HG02571 (cell line): Measurements from ENCODE around the gene BPIFA3.

Source experiments
- ATAC-seq: cut with Tn5 transposase; IDR thresholded peaks from one replicate; pipeline ENCODE4 v1.9.1; 2021; ENCODE audit warnings: mild to moderate bottlenecking, moderate library complexity; ENCODE audit not compliant: unreplicated experiment

The BPIFA3 gene

GRCh38 chr20:33259371-33259770, 42.2 kb downstream of the BPIFA3 start:
- ATAC-seq = no peak

- no peak for ATAC-seq
Observed at GRCh38 chr20:33261465-33261864, 44.3 kb downstream of the BPIFA3 start.

DNA sequence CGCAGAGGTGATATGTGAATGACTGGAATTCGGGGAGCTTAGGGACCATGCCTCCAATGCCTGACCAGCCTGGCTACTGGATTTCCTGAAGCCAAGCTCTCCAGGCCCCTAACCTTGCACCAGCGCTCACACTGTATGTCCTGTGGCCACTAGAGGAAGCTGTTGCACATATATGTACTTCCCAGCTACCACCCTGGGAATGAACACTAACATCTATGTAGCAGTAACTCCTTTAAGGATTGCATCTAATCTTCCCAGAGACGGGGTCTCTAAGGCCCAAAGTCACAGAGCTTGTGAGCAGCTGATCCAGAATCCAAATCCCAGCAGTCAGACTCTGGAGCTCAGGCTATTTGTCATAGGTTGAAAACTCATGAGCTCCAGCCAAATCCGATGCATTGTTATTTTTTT, 45.5 kb downstream of the BPIFA3 start:
- ATAC-seq = no peak

GRCh38 chr20:33263784-33264183, 46.6 kb downstream of the BPIFA3 start:
- ATAC-seq = no peak

GRCh38 chr20:33267701-33268100, 50.5 kb downstream of the BPIFA3 start:
- ATAC-seq = no peak

DNA sequence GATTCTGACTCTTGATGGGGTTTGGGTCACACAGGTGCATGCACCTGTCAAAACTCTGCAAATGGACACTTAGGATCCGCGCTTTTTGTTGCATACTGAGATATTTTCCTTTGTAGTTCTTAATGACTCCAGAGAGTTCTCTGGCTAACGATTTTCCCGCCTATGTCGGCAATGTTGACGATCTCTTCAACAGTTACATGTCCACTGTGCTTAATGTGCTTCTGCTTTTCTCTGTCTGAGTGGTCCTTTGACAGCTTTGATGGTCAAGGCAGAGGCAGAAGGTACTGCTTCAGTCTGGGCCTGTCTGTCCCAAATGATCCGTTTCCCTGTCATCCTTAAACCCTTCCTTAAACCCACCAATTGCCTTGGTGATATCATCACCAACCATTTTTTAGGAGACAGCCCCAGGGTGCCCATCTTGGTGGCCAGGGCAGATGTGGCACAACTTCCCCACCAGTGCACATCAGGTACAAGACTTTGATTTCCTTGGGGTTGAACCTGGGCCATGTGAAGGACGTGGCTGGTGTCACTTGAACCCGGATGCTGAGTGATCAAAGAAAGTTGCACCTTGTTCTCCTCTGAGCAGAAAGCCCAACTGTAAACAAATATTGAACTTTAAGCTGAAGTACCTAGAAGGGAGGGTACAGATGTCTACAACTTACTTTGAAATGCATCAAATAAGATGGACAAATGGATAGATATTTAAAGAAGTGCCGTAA, 55.2 kb downstream of the BPIFA3 start:
- ATAC-seq = no peak

GRCh38 chr20:33273117-33273851, 56.1 kb downstream of the BPIFA3 start:
- ATAC-seq = no peak

GRCh38 chr20:33275215-33275614, 58.1 kb downstream of the BPIFA3 start:
- no peak for ATAC-seq

GRCh38 chr20:33275871-33276270, 58.7 kb downstream of the BPIFA3 start:
- no peak for ATAC-seq

DNA sequence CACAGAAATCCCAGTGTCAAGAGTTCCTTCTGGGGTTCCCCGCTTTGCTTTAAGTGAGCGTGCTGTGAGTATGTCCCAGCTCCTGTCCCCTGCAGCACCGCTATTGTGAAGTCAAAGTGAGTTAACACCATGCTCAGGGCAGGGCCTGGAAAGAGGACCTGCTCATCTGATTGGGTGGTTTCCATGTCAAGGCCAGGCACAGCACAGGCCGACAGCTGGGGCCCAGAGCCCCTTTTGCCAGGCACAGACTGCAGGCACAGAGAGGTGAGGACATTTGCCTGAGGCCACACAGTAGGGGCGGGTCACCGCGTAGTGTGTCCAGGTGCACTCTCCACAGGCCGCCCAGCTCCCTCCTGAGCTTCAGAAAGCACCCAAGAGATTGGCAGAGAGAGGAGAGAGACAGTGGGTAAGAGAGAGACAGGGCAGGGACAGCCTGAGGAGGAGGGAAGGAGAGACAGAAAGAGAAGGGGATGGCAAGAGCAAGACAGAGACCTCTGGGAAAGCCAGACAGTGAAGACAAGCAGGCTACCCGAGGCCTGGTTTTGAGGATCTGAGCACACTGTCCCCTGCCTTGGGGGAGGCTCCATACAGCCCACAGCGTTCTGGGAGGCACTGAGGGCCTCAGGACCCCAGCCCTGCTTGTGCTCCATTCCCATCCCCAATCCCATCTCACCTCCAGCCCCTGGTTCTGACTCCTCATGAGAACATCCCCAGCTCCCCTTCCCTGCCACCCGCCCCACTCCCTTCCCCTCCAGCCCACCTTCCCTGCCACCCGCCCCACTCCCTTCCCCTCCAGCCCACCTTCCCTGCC, 59.4 kb downstream of the BPIFA3 start:
- ATAC-seq = no peak
